Osteocyte (in vitro differentiated cells): ENCODE measurements around the gene FIBIN. TPM values are rescaled to one million over a fixed set of nuclear protein-coding genes. Genes with fewer than 3 reads are reported as not detected.

Experiments used
- DNase-seq: peaks from one replicate; pipeline ENCODE4 v3.0.0; 2021; ENCODE audit warnings: mixed read lengths; ENCODE audit not compliant: unreplicated experiment; ENCODE audit errors: extremely low spot score
- H3K27ac Mint-ChIP-seq: one replicate; pipeline ENCODE4 v1.8.0; 2021; ENCODE audit warnings: mild to moderate bottlenecking, mixed read lengths; ENCODE audit not compliant: unreplicated experiment
- H3K27me3 Mint-ChIP-seq: one replicate; pipeline ENCODE4 v1.8.0; 2021; ENCODE audit warnings: mixed read lengths; ENCODE audit not compliant: unreplicated experiment
- H3K36me3 Mint-ChIP-seq: one replicate; pipeline ENCODE4 v1.8.0; 2021; ENCODE audit warnings: mixed read lengths; ENCODE audit not compliant: unreplicated experiment
- H3K4me1 Mint-ChIP-seq: one replicate; pipeline ENCODE4 v1.8.0; 2021; ENCODE audit warnings: mixed read lengths; ENCODE audit not compliant: unreplicated experiment
- H3K4me3 Mint-ChIP-seq: one replicate; pipeline ENCODE4 v1.8.0; 2021; ENCODE audit warnings: mild to moderate bottlenecking, moderate library complexity, mixed read lengths; ENCODE audit not compliant: unreplicated experiment
- H3K9me3 Mint-ChIP-seq: one replicate; pipeline ENCODE4 v1.8.0; 2021; ENCODE audit warnings: mixed read lengths; ENCODE audit not compliant: unreplicated experiment
- total RNA-seq: library from RNA; stranded (reverse); gene quantifications from 2 replicates; pipeline ENCODE4 v1.2.1, GENCODE V29; 2021
- TF ChIP-seq, protein P1 (sequence below): fragments of 200-600 bp; sonication (generic); IDR thresholded peaks from 2 replicates; pipeline ENCODE4 v1.5.0; 2021; ENCODE audit warnings: antibody characterized with exemption, mild to moderate bottlenecking, moderate library complexity

The FIBIN gene
- total RNA-seq, 1 donor from 2014 or later: 45.4 TPM

GRCh38 chr11:26953770-26954392, 40.0 kb upstream of the FIBIN start:
- DNase-seq: no peak
- Mint-ChIP-seq H3K9me3 (peaks cover 4% of the 10 kb centered on the region), H3K36me3 (no peaks in the 10 kb centered on the region), H3K4me1 (peaks cover 72% of the 10 kb centered on the region), H3K27ac (peak overlapping the region; percentile 69), H3K4me3 (no peak overlapping the region), H3K27me3 (no peaks in the 10 kb centered on the region)
- TF ChIP-seq, protein P1, sequence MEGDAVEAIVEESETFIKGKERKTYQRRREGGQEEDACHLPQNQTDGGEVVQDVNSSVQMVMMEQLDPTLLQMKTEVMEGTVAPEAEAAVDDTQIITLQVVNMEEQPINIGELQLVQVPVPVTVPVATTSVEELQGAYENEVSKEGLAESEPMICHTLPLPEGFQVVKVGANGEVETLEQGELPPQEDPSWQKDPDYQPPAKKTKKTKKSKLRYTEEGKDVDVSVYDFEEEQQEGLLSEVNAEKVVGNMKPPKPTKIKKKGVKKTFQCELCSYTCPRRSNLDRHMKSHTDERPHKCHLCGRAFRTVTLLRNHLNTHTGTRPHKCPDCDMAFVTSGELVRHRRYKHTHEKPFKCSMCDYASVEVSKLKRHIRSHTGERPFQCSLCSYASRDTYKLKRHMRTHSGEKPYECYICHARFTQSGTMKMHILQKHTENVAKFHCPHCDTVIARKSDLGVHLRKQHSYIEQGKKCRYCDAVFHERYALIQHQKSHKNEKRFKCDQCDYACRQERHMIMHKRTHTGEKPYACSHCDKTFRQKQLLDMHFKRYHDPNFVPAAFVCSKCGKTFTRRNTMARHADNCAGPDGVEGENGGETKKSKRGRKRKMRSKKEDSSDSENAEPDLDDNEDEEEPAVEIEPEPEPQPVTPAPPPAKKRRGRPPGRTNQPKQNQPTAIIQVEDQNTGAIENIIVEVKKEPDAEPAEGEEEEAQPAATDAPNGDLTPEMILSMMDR: no peak

DNA sequence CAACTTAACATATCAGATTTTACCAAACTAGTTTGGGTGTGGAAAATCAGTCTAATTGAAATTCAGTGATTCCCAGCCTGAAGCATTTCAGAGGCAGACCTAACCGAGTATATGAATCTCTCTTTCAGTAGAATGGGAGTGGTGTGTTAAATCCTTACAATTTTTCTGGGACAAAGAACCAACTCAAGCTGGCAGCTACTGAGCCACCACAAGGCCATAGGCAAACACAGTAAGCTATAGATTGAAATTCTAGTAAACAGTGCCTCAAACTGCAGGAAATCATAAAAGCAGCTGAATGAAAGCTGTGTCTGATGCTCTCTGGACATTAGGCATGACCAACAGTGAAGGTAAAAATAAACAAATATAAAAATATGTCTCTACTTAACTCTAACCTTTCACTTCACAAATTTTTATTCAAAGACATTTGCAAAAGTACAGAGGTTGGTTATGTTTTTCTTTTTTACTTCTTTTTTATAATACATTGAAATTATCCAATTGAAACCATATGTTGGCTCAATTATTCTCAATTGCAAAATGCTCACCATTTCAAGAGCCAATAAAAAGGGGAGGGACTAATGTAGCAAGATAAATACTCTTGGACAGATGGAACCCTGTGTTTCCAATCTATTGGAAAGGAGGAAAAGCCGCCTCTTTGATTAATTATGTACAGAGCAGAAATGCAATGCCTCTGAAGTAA, 35.8 kb upstream of the FIBIN start:
- H3K27me3 Mint-ChIP-seq: no peaks in the 10 kb centered on the region
- TF ChIP-seq, protein P1: no peak
- H3K36me3 Mint-ChIP-seq: no peaks in the 10 kb centered on the region
- no peaks in the 10 kb centered on the region for H3K9me3 Mint-ChIP-seq
- peak overlapping the region; percentile 25 for H3K27ac Mint-ChIP-seq
- no peak overlapping the region for H3K4me3 Mint-ChIP-seq
- no peak for DNase-seq
- peaks cover 40% of the 10 kb centered on the region for H3K4me1 Mint-ChIP-seq

DNA sequence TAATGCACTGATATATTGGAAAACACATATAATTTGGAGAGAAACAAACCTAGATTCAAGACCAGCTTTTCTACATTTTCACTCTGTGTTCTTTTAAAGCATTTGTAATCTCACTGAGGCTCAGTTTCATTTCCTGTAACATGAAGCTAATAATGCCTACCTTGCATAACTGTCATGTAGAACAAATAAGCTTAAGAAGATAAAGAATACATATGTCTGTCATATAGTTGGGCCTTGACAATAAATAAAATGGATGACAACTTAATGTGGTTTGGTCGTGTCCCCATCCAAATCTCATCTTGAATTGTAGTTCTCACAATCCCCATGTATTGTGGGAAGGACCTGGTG, 35.2 kb upstream of the FIBIN start:
- Mint-ChIP-seq H3K9me3 (no peaks in the 10 kb centered on the region), H3K4me1 (peaks cover 35% of the 10 kb centered on the region), H3K27me3 (no peaks in the 10 kb centered on the region), H3K4me3 (no peak overlapping the region), H3K27ac (no peak overlapping the region), H3K36me3 (no peaks in the 10 kb centered on the region)
- TF ChIP-seq, protein P1: no peak
- DNase-seq: no peak

- TF ChIP-seq, protein P1: no peak
- no peak for DNase-seq
- no peaks in the 10 kb centered on the region for H3K36me3 Mint-ChIP-seq
- H3K27ac Mint-ChIP-seq: no peak overlapping the region
- no peak overlapping the region for H3K4me3 Mint-ChIP-seq
- H3K27me3 Mint-ChIP-seq: no peaks in the 10 kb centered on the region
- H3K9me3 Mint-ChIP-seq: no peaks in the 10 kb centered on the region
- peaks cover 36% of the 10 kb centered on the region for H3K4me1 Mint-ChIP-seq
These were observed 33.6 kb upstream of the FIBIN start for GRCh38 chr11:26960281-26960680.

DNA sequence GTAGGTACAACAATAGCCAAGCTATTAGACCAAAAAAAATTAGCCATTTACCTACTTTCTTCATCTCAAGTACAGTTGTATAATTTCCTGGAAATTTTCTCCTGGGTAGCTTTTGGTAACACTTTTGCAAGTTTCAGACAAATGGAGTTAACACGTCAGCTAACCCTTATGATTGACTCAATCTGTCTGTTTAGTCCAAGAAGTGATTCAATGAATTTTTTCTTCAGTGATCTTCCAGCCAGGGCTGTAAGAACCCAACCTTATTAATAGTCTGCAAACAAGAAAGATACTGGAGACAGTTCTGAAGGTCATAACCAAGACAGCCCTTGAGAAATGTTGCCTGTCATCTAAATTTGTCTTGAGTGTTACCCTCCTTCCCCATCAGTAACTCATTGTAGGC, 30.1 kb upstream of the FIBIN start:
- Mint-ChIP-seq H3K4me1 (peaks cover 21% of the 10 kb centered on the region), H3K36me3 (no peaks in the 10 kb centered on the region), H3K27ac (no peak overlapping the region), H3K4me3 (no peak overlapping the region), H3K9me3 (no peaks in the 10 kb centered on the region), H3K27me3 (no peaks in the 10 kb centered on the region)
- TF ChIP-seq, protein P1: no peak
- DNase-seq: no peak
